ENCODE results near the gene MYPOP.

Gene MYPOP

GRCh38 chr19:45901912-45902650, at the start of gene MYPOP:
TSS of gene MYPOP (minus strand) at chr19:45902613. CDS start at chr19:45901773, 840 bp downstream.
- DNase-seq (ENCODE audit: extremely low spot score, insufficient read length, low read depth) = no peak
- no peak for FAIRE-seq

DNA sequence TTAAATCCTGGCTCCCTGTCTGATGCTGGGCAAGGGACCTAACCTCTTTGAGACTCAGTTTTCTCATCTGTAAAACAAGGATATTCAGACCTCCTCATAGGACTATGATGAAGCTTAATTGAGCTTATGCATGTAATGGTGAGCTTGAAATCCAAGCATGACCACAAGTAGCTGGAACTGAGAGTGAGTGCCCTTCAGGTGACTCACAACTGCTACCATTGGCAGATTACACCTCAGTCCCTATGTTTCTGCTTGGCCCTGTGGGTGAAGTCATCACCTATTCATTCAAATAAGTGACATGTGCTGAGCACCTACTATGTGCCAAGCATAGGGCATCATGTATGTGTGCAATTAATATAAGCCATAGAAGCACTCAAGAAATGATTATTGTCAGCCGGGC, 45.5 kb upstream of the MYPOP start:
- FAIRE-seq (no peak), DNase-seq (ENCODE audit: extremely low spot score, insufficient read length, low read depth) (no peak)

- no peak for FAIRE-seq
- DNase-seq (ENCODE audit: extremely low spot score, insufficient read length, low read depth) = no peak
Measured at GRCh38 chr19:45940515-45940805, 38.0 kb upstream of the MYPOP start.

DNA sequence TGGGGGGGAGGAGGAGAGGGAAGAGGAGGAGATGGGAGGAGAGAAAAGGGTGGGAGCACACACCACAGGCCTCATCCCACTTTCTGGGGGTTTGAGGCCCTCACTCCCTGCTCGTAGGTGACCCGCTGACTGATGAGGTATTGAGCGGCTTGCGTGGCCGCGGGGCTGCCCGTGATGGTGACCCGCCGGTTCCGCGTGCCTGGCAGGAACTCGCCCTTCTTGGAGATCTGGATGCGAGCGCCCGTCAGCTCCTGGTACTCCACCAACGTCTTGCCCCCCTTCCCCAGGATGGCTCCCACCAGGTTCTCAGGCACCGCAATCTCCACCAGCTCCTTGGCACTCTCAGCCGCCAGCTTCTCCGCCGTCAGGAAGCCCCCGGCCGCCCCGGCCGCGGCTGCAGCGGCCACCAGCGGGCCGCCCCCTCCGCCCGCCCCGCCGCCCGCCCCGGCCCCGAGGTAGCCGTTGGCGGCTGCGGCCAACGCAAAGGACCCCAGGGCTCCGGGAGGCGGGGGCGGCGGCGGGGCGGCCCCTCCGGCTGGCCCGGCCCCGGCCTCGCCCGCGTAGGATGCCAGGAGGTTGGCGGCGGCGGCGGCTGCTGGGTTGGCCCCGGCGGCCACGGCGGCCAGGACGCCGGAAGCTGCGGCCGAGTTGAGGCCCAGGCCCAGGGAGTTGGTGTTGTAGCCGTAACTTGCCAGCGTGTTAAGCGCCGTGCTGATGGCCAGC, 37.5 kb upstream of the MYPOP start:
- FAIRE-seq (no peak), DNase-seq (ENCODE audit: extremely low spot score, insufficient read length, low read depth) (no peak)

GRCh38 chr19:45938733-45939319, 36.4 kb upstream of the MYPOP start:
- DNase-seq (ENCODE audit: extremely low spot score, insufficient read length, low read depth) = no peak
- no peak for FAIRE-seq

- no peak for FAIRE-seq
- DNase-seq (ENCODE audit: extremely low spot score, insufficient read length, low read depth) = no peak
Measured at GRCh38 chr19:45935267-45935666, 32.9 kb upstream of the MYPOP start.

GRCh38 chr19:45934551-45935230, 32.3 kb upstream of the MYPOP start:
- DNase-seq (ENCODE audit: extremely low spot score, insufficient read length, low read depth) (no peak), FAIRE-seq (no peak)

- FAIRE-seq (no peak), DNase-seq (ENCODE audit: extremely low spot score, insufficient read length, low read depth) (no peak)
Measured at GRCh38 chr19:45933759-45934158, 31.3 kb upstream of the MYPOP start.

GRCh38 chr19:45931055-45931454, 28.6 kb upstream of the MYPOP start:
- FAIRE-seq (no peak), DNase-seq (ENCODE audit: extremely low spot score, insufficient read length, low read depth) (no peak)

GRCh38 chr19:45929247-45929646, 26.8 kb upstream of the MYPOP start:
- no peak for FAIRE-seq
- DNase-seq (ENCODE audit: extremely low spot score, insufficient read length, low read depth) = no peak

GRCh38 chr19:45927565-45928261, 25.3 kb upstream of the MYPOP start:
- DNase-seq (ENCODE audit: extremely low spot score, insufficient read length, low read depth) (peak; percentile 94), FAIRE-seq (peak; percentile 98)

DNA sequence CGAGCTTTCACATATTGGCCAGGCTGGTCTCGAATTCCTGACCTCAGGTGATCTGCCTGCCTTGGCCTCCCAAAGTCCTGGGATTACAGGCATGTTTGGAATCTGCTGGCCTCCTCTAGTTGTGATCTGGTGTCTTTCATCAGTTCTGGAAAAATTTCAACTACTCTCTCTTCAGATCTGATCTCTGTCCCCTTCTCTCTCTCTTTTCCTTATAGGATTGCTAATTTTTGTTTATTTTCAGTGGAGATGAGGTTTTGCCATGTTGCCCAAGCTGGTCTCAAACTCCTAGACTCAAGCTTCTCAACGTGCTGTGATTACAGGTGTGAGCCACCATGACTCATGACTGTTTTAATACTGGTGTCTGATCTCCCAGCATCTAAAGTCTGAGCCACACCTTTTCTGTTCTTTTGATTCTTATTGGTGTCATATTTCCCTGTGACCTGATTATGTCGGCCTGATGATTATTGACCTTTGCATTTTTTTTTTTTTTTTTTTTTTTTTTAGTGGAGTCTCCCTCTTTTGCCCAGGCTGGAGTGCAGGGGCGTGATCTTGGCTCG, 22.6 kb upstream of the MYPOP start:
- FAIRE-seq = no peak

GRCh38 chr19:45922281-45922680, 19.9 kb upstream of the MYPOP start:
- FAIRE-seq (no peak), DNase-seq (ENCODE audit: extremely low spot score, insufficient read length, low read depth) (no peak)

More for the DNA sequence above, 22.6 kb upstream of the MYPOP start:
- no peak for DNase-seq (ENCODE audit: extremely low spot score, insufficient read length, low read depth)

DNA sequence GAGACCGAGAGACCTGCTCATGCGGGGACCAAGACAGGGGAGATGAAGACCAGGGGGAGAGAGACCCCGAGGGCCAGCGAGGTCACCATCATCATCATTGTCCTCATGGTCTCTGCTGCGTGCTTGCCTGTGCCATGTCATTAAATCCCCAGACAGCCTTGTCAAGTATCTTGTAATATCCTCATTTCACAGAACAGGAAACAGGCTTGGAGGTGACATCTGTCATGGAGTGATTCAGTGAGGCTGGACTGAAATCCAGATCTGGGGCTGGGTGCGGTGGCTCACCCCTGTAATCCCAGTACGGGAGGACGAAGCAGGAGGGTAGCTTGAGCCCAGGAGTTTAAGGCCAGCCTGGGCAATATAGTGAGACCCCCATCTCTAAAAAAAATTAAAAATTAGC, 18.0 kb upstream of the MYPOP start:
- FAIRE-seq = no peak
- no peak for DNase-seq (ENCODE audit: extremely low spot score, insufficient read length, low read depth)

DNA sequence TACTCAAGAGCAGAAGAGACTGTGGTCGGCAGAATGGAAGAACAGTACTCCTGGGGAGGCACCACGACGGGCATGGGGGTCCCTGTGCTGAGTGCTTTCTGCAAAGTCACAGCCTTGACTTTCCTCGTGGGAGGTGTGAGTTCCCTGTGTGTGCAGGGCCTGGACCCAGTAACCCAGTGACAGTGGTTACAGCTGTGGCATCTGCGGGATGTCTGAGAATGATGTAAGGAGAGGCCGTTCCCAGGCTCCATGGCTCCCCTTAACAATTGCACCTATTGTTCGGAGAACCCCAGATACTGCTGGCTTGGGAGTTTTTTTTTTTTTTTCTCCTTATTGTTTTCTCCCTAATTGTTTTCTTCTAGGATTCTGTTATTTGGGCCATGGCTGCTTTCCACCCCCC, 17.3 kb upstream of the MYPOP start:
- no peak for DNase-seq (ENCODE audit: extremely low spot score, insufficient read length, low read depth)
- FAIRE-seq = no peak

- DNase-seq (ENCODE audit: extremely low spot score, insufficient read length, low read depth) (no peak), FAIRE-seq (no peak)
Measured at GRCh38 chr19:45918721-45919120, 16.3 kb upstream of the MYPOP start.

- no peak for FAIRE-seq
- no peak for DNase-seq (ENCODE audit: extremely low spot score, insufficient read length, low read depth)
Measured at GRCh38 chr19:45917421-45918091, 15.1 kb upstream of the MYPOP start.

GRCh38 chr19:45913874-45914830, 11.7 kb upstream of the MYPOP start, which contains the start of gene NANOS2:
TSS of gene NANOS2 (minus strand) at chr19:45914778. CDS start at chr19:45914693, 85 bp downstream.
- FAIRE-seq = no peak
- no peak for DNase-seq (ENCODE audit: extremely low spot score, insufficient read length, low read depth)

Measured in GM18507 (cell line).